GM18873 (cell line): Measurements from ENCODE around the gene KCTD20.
"Not testable (repeated sequence)": the region's sequence is repeated elsewhere in the genome, so short reads cannot be mapped to it uniquely, and the experiment has no call there.

Source experiments
- ATAC-seq: cut with Tn5 transposase; IDR thresholded peaks from one replicate; pipeline ENCODE4 v1.9.1; 2021; ENCODE audit warnings: mild to moderate bottlenecking, moderate library complexity, moderate number of reproducible peaks; ENCODE audit not compliant: unreplicated experiment, low FRiP score

Gene KCTD20

GRCh38 chr6:36442671-36443470 is at the start of gene KCTD20, which contains the start of gene PXT1:
Gene KCTD20, plus strand, starts transcription at chr6:36443000. Its CDS starts 27,098 bp downstream, at chr6:36470098.
Gene PXT1, minus strand, starts transcription at chr6:36442854. Its CDS starts 16,772 bp downstream, at chr6:36426082.
- peak; percentile 69 for ATAC-seq

DNA sequence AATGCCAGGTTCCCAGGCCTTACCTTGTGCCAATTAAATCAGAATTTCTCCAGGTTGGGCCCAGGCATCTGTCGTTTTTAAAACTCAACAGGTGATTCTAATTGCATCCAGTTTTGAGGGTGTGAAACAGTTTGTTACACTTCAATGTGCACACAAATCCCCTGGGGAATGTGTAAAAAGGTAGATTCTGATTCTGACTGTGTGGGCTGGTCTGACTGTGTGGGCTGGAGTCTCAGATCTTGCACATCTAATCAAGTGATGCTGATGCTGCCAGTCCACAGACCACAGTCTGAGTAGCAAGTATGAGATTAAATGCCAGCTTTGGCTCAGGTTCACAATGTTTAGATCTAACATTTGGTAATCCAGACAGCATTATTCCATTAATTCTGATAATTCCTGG is 42.8 kb upstream of the KCTD20 start:
- no peak for ATAC-seq

DNA sequence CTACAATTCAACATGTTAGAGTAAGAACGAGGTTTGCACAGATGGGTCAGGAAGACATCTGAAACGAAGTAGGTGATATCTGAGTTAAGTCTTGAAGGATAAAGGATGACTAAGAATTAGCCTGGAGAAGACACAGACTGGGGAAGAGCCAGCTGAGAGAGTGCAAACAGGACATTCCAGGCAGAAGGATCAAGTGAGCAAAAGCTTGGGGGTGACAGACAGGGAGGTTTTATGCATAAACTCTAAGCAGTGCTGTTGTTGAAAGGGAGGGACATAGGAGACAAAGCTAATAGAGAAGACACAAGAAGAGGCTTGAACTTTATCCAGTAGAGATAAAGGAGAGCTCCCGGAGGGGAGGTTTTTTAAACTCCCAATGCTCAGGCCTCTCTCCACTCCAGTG is 40.3 kb upstream of the KCTD20 start:
- ATAC-seq, result no peak

DNA sequence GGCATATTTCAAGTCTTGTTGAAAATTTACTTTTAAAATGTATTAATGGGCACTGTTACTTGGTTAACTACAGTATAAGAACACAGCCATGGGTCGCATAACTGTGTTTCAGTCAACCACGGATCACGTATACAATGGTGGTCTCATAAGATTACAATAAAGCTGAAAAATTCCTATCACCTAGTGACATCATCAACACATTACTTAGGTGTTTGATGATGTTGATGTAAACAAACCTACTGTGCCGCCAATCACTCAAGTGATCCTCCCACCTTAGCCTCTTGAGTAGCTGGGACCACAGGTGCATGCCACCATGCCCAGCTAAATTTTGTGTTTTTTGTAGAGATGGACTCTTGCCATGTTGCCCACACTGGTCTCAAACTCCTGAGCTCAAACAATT is 38.6 kb upstream of the KCTD20 start:
- ATAC-seq, result no peak

DNA sequence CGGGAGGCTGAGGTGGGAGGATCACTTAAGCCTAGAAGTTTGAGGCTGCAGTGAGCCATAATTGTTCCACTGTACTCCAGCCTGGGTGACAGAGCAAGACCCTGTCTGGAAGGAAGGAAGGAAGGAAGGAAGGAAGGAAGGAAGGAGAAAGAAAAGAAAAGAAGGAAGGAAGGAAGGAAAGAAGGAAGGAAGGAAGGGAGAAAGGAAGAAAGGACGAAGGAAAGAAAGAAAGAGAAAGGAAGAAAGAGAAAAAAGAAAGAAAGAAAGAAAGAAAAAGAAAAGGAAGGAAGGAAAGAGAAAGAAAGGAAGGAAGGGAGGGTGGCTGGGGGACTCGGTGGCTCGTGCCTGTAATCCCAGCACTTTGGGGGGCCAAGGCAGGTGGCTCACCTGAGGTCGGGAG is 33.1 kb upstream of the KCTD20 start:
- ATAC-seq, result not testable (repeated sequence)

GRCh38 chr6:36413489-36414480 is 29.0 kb upstream of the KCTD20 start:
- no peak for ATAC-seq

DNA sequence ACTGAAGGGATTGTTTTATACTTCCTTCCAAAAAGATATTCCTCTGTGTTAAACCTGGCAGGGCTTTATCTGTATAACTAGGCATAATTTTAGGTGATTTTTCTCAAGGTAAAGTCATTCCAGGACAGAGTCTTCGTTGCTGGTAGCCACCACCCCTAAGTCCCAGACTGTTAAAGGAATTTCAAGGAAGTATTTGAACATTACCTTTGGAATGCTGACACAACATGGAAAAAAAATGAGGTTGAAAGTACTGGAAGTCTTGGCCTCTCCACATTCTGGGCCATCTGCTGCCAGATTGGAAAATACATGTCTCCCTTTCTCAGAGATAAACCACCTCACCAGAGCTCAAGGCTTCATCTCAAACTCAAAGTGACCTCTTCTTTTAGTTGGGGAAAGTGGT is 28.3 kb upstream of the KCTD20 start:
- ATAC-seq, result no peak

DNA sequence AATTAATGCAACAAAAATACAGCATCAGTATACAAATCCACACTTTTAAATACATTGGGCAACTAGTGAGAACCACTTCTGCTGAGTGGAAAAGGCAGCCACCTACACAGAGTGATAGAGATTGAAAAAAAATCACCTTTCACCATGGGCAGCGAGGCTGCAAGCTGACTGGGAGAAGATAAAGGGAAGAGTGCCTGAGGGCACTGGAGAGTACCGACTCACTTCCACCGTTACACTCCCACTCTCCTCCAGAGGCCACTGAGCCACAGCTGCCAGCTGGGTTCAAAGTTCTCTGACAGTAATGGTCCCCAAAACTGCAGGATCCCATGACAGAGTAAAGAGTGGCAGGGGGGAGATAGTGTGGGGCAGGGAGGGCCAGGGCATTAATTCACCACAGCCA is 24.2 kb upstream of the KCTD20 start:
- ATAC-seq, result no peak

DNA sequence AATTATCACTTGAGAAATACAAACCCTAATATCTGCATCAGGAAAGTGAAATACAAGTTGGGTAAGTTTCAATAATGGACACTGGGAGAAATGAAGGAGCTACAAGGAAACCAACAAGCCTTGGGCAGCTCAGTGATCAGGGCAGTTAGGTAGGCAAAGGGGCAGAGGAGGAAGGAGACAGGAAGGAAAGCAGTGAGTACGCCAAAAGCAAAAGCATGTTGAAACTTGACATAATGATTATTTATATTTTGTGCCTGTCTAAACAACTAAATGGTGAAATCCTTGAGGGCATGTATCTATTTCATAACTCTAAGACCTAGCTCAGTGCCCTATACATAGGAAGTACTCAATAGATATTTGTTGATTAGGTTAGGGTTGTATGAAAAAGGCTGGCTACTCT is 23.5 kb upstream of the KCTD20 start:
- ATAC-seq, result no peak

- no peak for ATAC-seq
Observed at GRCh38 chr6:36422714-36423100, 20.1 kb upstream of the KCTD20 start.

DNA sequence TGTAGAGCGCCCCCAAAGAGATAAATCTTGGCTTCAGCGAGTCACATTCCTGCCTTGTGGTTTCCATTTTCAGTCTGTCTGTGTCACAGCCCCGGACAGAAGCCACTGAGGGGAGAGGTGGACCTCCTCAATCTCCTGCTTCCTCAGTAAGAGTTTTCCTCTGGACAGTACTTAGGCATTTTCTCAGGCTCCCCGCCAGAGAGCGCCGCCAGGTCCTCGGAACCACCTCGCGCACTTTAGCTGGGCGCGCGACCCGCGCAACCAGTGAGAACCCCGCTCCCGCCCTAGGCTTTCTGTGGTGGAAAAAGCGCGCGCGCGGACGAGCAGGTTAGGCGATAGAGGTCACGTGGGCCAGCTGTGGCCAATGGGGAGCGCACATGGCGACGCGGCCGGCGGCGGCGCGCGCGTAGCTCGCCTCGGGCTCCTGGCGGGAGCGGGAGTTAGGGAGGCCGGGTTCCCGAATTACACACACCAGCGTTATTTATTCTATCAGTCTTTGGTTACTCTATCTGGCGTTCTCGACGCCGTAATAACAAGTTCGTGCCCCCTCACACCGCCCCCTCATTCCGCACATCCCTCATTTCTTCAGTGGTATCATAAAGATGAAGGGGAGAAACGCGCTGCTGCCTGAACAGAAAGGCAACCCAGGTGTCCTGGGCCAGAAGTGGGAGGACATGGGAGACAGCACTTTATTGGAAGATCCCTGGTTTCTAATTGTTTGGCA is 19.5 kb upstream of the KCTD20 start:
- ATAC-seq, result peak; percentile 85

DNA sequence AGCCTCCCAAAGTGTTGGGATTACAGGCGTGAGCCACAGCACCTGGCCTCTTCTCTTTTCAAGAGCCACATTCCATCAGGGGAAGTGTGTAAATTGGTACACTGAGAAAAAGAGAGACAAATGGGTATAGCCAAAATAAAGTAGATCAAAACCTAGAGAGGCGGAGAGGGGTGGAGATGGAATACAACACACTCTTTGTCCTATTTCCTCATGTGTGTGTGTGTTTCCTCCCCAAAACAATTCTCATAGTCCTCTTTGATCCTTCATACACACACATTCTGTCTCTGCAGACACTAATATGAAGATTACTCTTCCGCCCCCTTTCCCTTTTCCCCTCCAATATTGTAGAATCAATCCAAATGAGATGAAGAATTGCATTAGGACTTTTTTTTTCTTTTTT is 16.2 kb upstream of the KCTD20 start:
- ATAC-seq, result no peak

DNA sequence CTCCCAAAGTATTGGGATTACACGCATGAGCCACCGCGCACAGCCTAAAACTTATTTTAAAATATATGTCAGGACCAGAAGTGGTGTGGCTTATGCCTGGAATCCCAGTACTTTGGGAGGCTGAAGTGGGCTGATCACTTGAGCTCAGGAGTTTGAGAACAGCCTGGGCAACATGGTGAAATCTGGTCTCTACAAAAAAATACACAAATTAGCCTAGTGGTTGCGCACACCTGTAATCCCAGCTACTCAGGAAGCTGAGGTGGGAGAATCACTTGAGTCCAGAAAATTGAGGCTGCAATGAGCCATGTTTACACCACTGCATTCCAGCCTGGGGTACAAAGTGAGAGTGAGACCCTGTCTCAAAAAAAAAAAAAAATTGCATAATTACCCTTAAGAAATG is 13.9 kb upstream of the KCTD20 start:
- no peak for ATAC-seq

- no peak for ATAC-seq
Observed at GRCh38 chr6:36430351-36430750, 12.4 kb upstream of the KCTD20 start.

GRCh38 chr6:36431197-36431596 is 11.6 kb upstream of the KCTD20 start:
- ATAC-seq, result no peak

GRCh38 chr6:36432151-36432671 is 10.6 kb upstream of the KCTD20 start:
- no peak for ATAC-seq

- ATAC-seq, result no peak
Observed at GRCh38 chr6:36436466-36436865, 6.3 kb upstream of the KCTD20 start.

- ATAC-seq, result peak; percentile 55
Observed at GRCh38 chr6:36441307-36441894, 1.4 kb upstream of the KCTD20 start.

DNA sequence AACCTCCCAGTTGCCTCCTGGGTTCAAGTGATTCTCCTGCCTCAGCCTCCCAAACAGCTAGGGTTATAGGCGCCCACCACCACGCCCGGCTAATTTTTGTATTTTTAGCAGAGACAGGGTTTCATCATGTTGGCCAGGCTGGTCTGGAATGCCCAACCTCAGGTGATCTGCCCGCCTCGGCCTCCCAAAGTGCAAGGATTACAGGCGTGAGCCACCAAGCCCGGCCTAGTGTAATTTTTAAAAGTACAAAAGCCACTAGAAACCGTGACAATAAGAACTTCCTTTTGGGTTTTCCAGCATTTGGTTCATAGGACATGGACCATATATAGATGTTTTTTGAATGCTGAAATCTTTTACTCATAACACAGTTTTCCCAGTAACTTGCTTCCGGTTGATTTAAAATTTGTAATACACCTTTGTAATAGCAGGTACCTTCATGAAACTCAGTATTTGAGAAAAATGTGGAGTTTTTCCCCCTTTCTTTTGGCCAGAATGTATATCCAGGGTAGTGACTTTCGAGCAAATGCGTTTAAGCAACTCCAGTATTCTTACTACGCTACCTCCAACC is 613 bp upstream of the KCTD20 start:
- ATAC-seq, result no peak
